Mesendoderm (in vitro differentiated cells): ENCODE data around the gene RIC8B.

Experiments
- DNase-seq: peaks from one replicate; pipeline ENCODE4 v3.0.0; 2013
- H2AK5ac ChIP-seq: 2 replicates; pipeline ENCODE4 v1.6.1; 2013; ENCODE audit warnings: low read length, inconsistent platforms
- H2BK120ac ChIP-seq: 2 replicates; pipeline ENCODE4 v1.6.1; 2013; ENCODE audit warnings: low read depth, mild to moderate bottlenecking, low read length, moderate library complexity, mixed read lengths
- H2BK15ac ChIP-seq: replicated peaks from 2 replicates; pipeline ENCODE4 v1.6.1; 2013; ENCODE audit warnings: low read depth, mild to moderate bottlenecking, moderate library complexity
- H2BK5ac ChIP-seq: 2 replicates; pipeline ENCODE4 v1.6.1; 2013; ENCODE audit warnings: low read length, inconsistent platforms
- H3K18ac ChIP-seq: 2 replicates; pipeline ENCODE4 v1.6.1; 2013; ENCODE audit warnings: mild to moderate bottlenecking, low read length, mixed read lengths
- H3K23ac ChIP-seq: one replicate; pipeline ENCODE4 v1.6.1; 2013; ENCODE audit warnings: low read length
- H3K27ac ChIP-seq: 2 replicates; pipeline ENCODE4 v1.5.1; 2013; ENCODE audit warnings: low read depth, mild to moderate bottlenecking, inconsistent platforms, low read length, moderate library complexity
- H3K27me3 ChIP-seq: 2 replicates; pipeline ENCODE4 v1.6.1; 2013; ENCODE audit warnings: low read length, control low read depth, mild to moderate bottlenecking, inconsistent platforms; ENCODE audit not compliant: insufficient read depth, poor library complexity
- H3K36me3 ChIP-seq: 2 replicates; pipeline ENCODE4 v1.6.1; 2013; ENCODE audit warnings: low read length, inconsistent platforms; ENCODE audit not compliant: control insufficient read depth, insufficient read depth
- H3K4ac ChIP-seq: one replicate; pipeline ENCODE4 v1.6.1; 2013; ENCODE audit warnings: low read depth, mild to moderate bottlenecking, low read length, moderate library complexity
- H3K4me1 ChIP-seq: 2 replicates; pipeline ENCODE4 v1.6.1; 2013; ENCODE audit warnings: low read depth, low read length, inconsistent platforms; ENCODE audit not compliant: control insufficient read depth
- H3K4me2 ChIP-seq: 2 replicates; pipeline ENCODE4 v1.6.1; 2013; ENCODE audit warnings: low read length
- H3K4me3 ChIP-seq: 2 replicates; pipeline ENCODE4 v1.5.1; 2013; ENCODE audit warnings: mild to moderate bottlenecking, low read length
- H3K56ac ChIP-seq: one replicate; pipeline ENCODE4 v1.6.1; 2013; ENCODE audit warnings: low read length
- H3K79me1 ChIP-seq: 2 replicates; pipeline ENCODE4 v1.6.1; 2013; ENCODE audit warnings: low read length, inconsistent platforms
- H3K79me2 ChIP-seq: 2 replicates; pipeline ENCODE4 v1.6.1; 2013; ENCODE audit warnings: mild to moderate bottlenecking, low read length; ENCODE audit not compliant: control insufficient read depth, insufficient read depth
- H3K9ac ChIP-seq: 2 replicates; pipeline ENCODE4 v1.6.1; 2013; ENCODE audit warnings: low read length, inconsistent platforms
- H4K5ac ChIP-seq: one replicate; pipeline ENCODE4 v1.6.1; 2013; ENCODE audit warnings: low read length
- H4K8ac ChIP-seq: one replicate; pipeline ENCODE4 v1.6.1; 2013; ENCODE audit warnings: low read depth, mild to moderate bottlenecking, control low read depth, low read length, moderate library complexity
- WGBS: extraction: QIAGEN DNeasy Blood & Tissue Kit; methylation state at CpG from one replicate; pipeline ENCODE4 v1.1.7; 2013; ENCODE audit warnings: low lambda C conversion rate, missing lambda C conversion rate; ENCODE audit not compliant: insufficient coverage; ENCODE audit errors: extremely low coverage; 5-methylcytosine and 5-hydroxymethylcytosine counted together

RIC8B gene

DNA sequence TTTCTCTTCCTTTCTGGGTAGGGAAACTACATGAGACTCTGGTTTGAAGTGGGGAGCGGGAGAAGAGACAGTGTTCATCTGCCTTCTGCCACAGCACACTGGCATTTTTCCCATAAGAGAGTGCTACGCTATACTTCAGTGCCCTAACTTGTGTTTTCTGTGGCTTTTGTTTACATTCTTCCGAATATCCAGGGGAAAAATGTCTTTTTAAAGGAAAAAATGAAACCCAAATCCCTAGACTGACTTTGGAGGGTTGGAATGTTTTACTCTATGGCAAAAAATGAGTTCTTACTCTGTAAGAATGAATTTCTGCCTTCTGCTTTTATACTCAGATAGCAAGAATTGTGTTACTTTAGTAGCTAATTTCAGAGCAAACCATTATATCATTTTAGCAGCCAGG is 93.2 kb downstream of the RIC8B start:
- Histone ChIP-seq H3K23ac (no peak overlapping the region), H3K79me1 (no peaks in the 10 kb centered on the region), H2BK15ac (no peak overlapping the region), H3K4ac (no peak overlapping the region), H4K5ac (no peak overlapping the region), H2AK5ac (no peak overlapping the region), H3K36me3 (no peaks in the 10 kb centered on the region), H2BK5ac (no peak overlapping the region), H3K9ac (no peak overlapping the region), H2BK120ac (no peak overlapping the region), H3K79me2 (no peaks in the 10 kb centered on the region), H3K56ac (no peak overlapping the region), H4K8ac (no peak overlapping the region), H3K4me2 (no peak overlapping the region), H3K27ac (no peak overlapping the region), H3K4me3 (no peak overlapping the region), H3K4me1 (no peaks in the 10 kb centered on the region), H3K18ac (no peak overlapping the region), H3K27me3 (no peaks in the 10 kb centered on the region)
- no peak for DNase-seq
- no CpG with 5 or more reads among the region's 3 CpGs for WGBS

DNA sequence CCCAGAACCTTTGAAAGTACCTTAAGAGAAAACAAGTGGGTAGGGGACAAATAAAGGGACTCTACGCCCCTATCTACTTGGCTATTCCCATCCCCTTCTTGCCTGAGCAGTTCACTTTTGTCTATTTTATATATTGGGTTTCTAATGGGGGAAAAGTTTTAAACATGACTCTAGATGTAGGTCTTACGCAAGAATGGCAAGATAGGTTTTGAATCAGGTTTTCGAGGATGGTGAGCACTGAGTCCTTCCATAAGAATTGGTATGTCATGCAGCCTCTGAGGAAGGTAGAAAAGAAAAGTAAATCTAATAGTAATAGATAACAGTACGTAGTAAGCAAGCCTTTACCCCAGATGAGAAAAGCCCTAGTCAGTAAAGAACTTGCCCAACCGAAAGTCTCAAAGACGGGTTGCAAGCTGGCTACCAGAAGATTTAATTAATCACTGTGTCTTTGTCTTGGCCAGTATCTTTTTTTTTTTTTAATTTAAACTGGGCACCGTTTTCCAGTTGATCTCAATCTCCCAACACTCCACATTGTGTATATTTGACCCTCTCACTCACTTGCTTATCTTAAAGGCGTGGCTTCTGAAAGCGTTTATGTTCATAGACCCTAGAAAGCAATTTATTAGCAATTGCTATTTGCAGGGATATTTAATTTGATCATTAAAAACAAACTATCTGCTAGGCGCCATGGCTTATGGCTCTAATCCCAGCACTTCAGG is 94.7 kb downstream of the RIC8B start:
- Histone ChIP-seq H3K27ac (no peak overlapping the region), H3K27me3 (no peaks in the 10 kb centered on the region), H3K18ac (no peak overlapping the region), H3K4me2 (no peak overlapping the region), H3K4me1 (no peaks in the 10 kb centered on the region), H2BK5ac (no peak overlapping the region), H3K4me3 (no peak overlapping the region), H4K5ac (no peak overlapping the region), H3K79me2 (no peaks in the 10 kb centered on the region), H3K23ac (no peak overlapping the region), H3K9ac (no peak overlapping the region), H3K56ac (no peak overlapping the region), H3K4ac (no peak overlapping the region), H3K79me1 (no peaks in the 10 kb centered on the region), H2BK120ac (no peak overlapping the region), H2AK5ac (no peak overlapping the region), H3K36me3 (no peaks in the 10 kb centered on the region), H2BK15ac (no peak overlapping the region), H4K8ac (no peak overlapping the region)
- no CpG with 5 or more reads among the region's 10 CpGs for WGBS
- no peak for DNase-seq

DNA sequence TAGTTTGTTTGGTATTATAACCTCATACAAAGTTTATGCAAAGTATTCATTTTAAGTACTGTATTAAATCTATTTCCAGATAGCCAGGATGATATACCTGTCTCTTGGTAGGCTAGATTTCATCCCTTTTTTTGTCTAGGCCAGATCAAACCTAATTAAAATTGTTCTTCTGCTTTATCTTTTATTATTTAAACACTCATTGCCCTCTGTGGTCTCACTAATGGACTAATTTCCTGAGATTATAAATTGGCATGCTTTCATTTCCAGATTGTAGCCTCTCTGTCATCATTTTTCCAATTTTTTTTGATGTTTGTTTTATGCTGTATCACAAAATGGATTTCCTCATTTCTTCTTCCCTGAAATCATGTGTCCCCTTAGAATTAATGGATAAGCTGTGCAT is 95.6 kb downstream of the RIC8B start:
- Histone ChIP-seq H3K18ac (no peak overlapping the region), H3K4ac (no peak overlapping the region), H3K4me3 (no peak overlapping the region), H3K4me1 (no peaks in the 10 kb centered on the region), H4K5ac (no peak overlapping the region), H3K79me1 (no peaks in the 10 kb centered on the region), H2BK5ac (no peak overlapping the region), H3K79me2 (no peaks in the 10 kb centered on the region), H4K8ac (no peak overlapping the region), H3K4me2 (no peak overlapping the region), H3K27ac (no peak overlapping the region), H2AK5ac (no peak overlapping the region), H2BK15ac (no peak overlapping the region), H3K9ac (no peak overlapping the region), H3K36me3 (no peaks in the 10 kb centered on the region), H3K56ac (no peak overlapping the region), H2BK120ac (no peak overlapping the region), H3K23ac (no peak overlapping the region), H3K27me3 (no peaks in the 10 kb centered on the region)
- DNase-seq = no peak

DNA sequence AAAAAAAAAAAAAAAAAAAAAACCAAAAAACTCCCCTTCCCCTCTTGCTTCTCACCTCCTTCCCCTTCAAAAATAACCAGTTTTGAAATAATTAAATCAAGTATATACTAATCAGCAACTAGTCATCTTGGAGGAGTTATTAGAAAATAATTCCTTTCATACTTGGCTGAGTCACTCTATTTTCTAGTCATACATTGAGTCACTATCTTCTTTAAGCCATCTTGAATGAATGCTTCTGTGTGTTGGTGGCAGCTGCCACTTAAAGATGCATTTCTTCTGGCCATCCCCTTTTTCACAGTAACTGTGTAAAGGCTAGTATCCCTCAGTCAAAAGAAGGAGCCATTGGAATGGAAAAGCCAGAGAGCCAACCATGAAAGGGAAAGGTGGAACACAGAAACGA is 97.0 kb downstream of the RIC8B start:
- Histone ChIP-seq H3K36me3 (no peaks in the 10 kb centered on the region), H3K56ac (no peak overlapping the region), H3K18ac (no peak overlapping the region), H3K4me2 (no peak overlapping the region), H3K4me1 (no peaks in the 10 kb centered on the region), H3K4ac (no peak overlapping the region), H4K8ac (no peak overlapping the region), H3K79me2 (no peaks in the 10 kb centered on the region), H3K23ac (no peak overlapping the region), H3K27ac (no peak overlapping the region), H3K9ac (no peak overlapping the region), H2BK15ac (no peak overlapping the region), H2AK5ac (no peak overlapping the region), H3K79me1 (no peaks in the 10 kb centered on the region), H2BK5ac (no peak overlapping the region), H4K5ac (no peak overlapping the region), H2BK120ac (no peak overlapping the region), H3K4me3 (no peak overlapping the region), H3K27me3 (no peaks in the 10 kb centered on the region)
- DNase-seq = no peak
- no CpG with 5 or more reads among the region's 1 CpG for WGBS

DNA sequence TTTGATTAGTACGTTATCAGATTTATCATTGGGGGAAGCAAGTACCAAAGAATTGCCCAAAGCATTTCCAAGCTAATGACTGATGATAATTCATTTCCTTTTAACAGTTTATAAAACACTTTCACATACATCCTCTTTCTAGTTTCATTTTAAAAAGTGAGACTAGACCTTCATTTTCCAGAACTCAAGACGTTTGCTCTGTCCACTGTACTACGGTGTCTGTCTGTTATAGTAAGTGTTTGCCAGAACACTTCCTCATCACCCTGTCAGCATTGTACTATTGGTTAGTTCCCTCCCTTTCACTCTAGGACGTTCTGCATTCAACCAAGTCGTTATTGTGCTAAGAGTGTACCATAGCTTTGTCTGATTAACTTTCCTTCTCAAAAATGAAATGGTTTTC is 99.5 kb downstream of the RIC8B start:
- H2BK120ac ChIP-seq = no peak overlapping the region
- no peak overlapping the region for H3K4me3 ChIP-seq
- no peaks in the 10 kb centered on the region for H3K27me3 ChIP-seq
- no peak overlapping the region for H2BK5ac ChIP-seq
- no peaks in the 10 kb centered on the region for H3K79me1 ChIP-seq
- no peaks in the 10 kb centered on the region for H3K36me3 ChIP-seq
- H3K27ac ChIP-seq = no peak overlapping the region
- WGBS = no CpG with 5 or more reads among the region's 5 CpGs
- H3K79me2 ChIP-seq = no peaks in the 10 kb centered on the region
- DNase-seq = no peak
- no peak overlapping the region for H3K23ac ChIP-seq
- H3K56ac ChIP-seq = no peak overlapping the region
- H2BK15ac ChIP-seq = no peak overlapping the region
- H3K4me1 ChIP-seq = no peaks in the 10 kb centered on the region
- no peak overlapping the region for H3K4me2 ChIP-seq
- H3K18ac ChIP-seq = no peak overlapping the region
- H4K8ac ChIP-seq = no peak overlapping the region
- no peak overlapping the region for H3K4ac ChIP-seq
- no peak overlapping the region for H2AK5ac ChIP-seq
- H3K9ac ChIP-seq = no peak overlapping the region
- no peak overlapping the region for H4K5ac ChIP-seq

DNA sequence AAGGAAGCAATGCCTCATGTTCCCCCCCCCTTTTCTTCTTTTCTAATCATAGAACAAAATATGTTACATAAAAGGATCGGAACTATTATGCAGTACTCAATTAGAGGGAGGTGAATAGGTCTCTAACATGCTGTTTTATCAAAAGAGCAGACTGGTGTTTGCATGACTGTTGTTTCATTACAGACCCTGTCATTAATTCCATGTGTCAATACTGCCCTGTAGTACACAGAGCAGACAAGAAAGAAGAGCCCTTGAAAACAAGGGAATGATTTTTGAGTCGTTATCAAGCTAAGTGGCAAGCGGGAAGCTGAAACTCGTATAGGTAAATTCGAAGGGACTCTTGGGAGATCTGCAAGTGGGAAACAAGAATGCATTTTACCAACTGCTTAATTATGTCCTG is 104.3 kb downstream of the RIC8B start:
- Histone ChIP-seq H2BK120ac (no peak overlapping the region), H3K4me3 (no peak overlapping the region), H3K79me2 (no peaks in the 10 kb centered on the region), H3K18ac (no peak overlapping the region), H4K5ac (no peak overlapping the region), H3K56ac (no peak overlapping the region), H3K36me3 (no peaks in the 10 kb centered on the region), H3K9ac (no peak overlapping the region), H3K79me1 (no peaks in the 10 kb centered on the region), H2BK5ac (no peak overlapping the region), H3K23ac (no peak overlapping the region), H3K4me2 (no peak overlapping the region), H4K8ac (peak overlapping the region; percentile 44), H2AK5ac (no peak overlapping the region), H3K27me3 (no peaks in the 10 kb centered on the region), H2BK15ac (no peak overlapping the region), H3K27ac (no peak overlapping the region), H3K4me1 (no peaks in the 10 kb centered on the region), H3K4ac (no peak overlapping the region)
- DNase-seq = no peak
- WGBS = no CpG with 5 or more reads among the region's 5 CpGs
